SU-DHL-6 (cell line): Measurements from ENCODE around the gene CYLD.

Experiments
- H2AFZ ChIP-seq: fragments of 200-600 bp; sonication (generic); 2 replicates; pipeline ENCODE4 v1.6.1; 2014; ENCODE audit warnings: low read depth, mild to moderate bottlenecking, moderate library complexity, mixed read lengths, antibody characterized with exemption, low read length; ENCODE audit not compliant: severe bottlenecking
- H3F3A ChIP-seq: fragments of 200-600 bp; shearing (Covaris generic); 2 replicates; pipeline ENCODE4 v1.6.0; 2016; ENCODE audit warnings: antibody characterized with exemption, mild to moderate bottlenecking; ENCODE audit not compliant: insufficient read depth
- H3K27ac ChIP-seq: fragments of 200-600 bp; sonication (generic); 2 replicates; pipeline ENCODE4 v1.5.1; 2016; ENCODE audit warnings: low read depth, mild to moderate bottlenecking, low read length, moderate library complexity, mixed read lengths
- H3K27me3 ChIP-seq: fragments of 200-600 bp; sonication (generic), shearing (Covaris generic); 2 replicates; pipeline ENCODE4 v1.6.0; 2014; ENCODE audit warnings: mild to moderate bottlenecking, low read length
- H3K36me3 ChIP-seq: fragments of 200-600 bp; sonication (generic); 2 replicates; pipeline ENCODE4 v1.6.1; 2014; ENCODE audit warnings: mild to moderate bottlenecking, low read length, mixed read lengths
- H3K4me2 ChIP-seq: fragments of 300-600, 200-600 bp; shearing (Covaris generic), sonication (generic); 2 replicates; pipeline ENCODE4 v1.6.0; 2014; ENCODE audit warnings: low read length, low read depth, mild to moderate bottlenecking; ENCODE audit not compliant: poor library complexity, severe bottlenecking
- H3K4me3 ChIP-seq: fragments of 200-600 bp; sonication (generic); 2 replicates; pipeline ENCODE4 v1.5.1; 2014; ENCODE audit warnings: antibody characterized with exemption, low read length, mild to moderate bottlenecking, mixed read lengths; ENCODE audit not compliant: insufficient read depth, poor library complexity, severe bottlenecking
- H3K79me2 ChIP-seq: fragments of 200-600 bp; sonication (generic); 2 replicates; pipeline ENCODE4 v1.6.1; 2014; ENCODE audit warnings: mild to moderate bottlenecking, low read length, moderate library complexity; ENCODE audit not compliant: insufficient read depth
- H3K9ac ChIP-seq: fragments of 200-600 bp; sonication (generic); 2 replicates; pipeline ENCODE4 v1.7.0; 2014; ENCODE audit warnings: mild to moderate bottlenecking, low read length
- H3K9me2 ChIP-seq: fragments of 200-600 bp; sonication (generic); replicated peaks from 2 replicates; pipeline ENCODE4 v1.6.1; 2014; ENCODE audit warnings: low read length; ENCODE audit not compliant: insufficient read depth
- H3K9me3 ChIP-seq: fragments of 200-600 bp; sonication (generic); 2 replicates; pipeline ENCODE4 v1.6.1; 2014; ENCODE audit warnings: low read length, mixed read lengths; ENCODE audit not compliant: insufficient read depth
- H4K20me1 ChIP-seq: fragments of 200-600 bp; sonication (generic); 2 replicates; pipeline ENCODE4 v1.6.1; 2014; ENCODE audit warnings: low read depth, mild to moderate bottlenecking, antibody characterized with exemption, low read length, moderate library complexity, mixed read lengths
- EZH2phosphoT487 ChIP-seq: fragments of 200-600 bp; sonication (generic), shearing (Covaris generic); conservative IDR thresholded peaks from 2 replicates; pipeline ENCODE4 v1.6.1; 2018; ENCODE audit warnings: mild to moderate bottlenecking, antibody characterized with exemption, low read length, moderate library complexity, mixed read lengths
- TF ChIP-seq, protein P1 (sequence below): fragments of 200-600 bp; sonication (generic); IDR thresholded peaks from one replicate; pipeline ENCODE4 v1.5.1; 2017; ENCODE audit warnings: antibody characterized with exemption, mild to moderate bottlenecking, low read length, moderate library complexity; ENCODE audit not compliant: insufficient read depth, poor library complexity, severe bottlenecking

Gene CYLD

DNA sequence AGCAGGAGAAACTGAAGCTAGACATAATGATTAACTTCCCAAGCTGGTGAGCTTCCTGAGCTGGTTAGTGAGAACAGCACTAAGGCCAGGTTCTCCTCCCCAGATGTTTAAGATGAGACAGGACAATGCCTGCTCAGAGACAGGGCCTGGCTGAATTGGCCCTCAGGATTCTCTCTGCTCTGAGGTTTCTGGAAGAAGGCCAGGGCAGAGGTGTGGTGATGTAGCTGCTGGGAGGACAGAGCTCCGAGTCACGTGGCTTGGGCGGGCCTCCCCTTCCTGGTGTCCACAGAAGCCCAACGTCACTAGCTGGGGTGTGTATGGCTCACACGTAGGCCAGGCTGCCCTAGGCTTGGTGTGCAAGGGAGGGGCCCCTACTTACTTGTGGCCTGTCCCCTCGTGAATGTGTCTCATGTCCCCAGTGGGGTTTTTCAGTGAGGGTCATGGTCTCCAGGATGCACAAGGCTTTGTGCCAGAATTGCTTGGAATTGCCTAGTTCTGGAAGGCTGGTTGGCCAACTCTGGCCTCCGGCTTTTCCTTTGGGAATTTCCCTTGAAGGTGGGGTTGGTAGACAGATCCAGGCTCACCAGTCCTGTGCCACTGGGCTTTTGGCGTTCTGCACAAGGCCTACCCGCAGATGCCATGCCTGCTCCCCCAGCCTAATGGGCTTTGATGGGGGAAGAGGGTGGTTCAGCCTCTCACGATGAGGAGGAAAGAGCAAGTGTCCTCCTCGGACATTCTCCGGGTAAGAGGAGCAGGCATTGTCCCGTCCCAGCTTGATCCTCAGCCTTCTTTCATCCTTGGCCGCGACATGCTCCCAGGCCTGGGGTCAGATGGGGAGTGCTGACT lies 45.1 kb upstream of the CYLD start:
- no peak overlapping the region for H3K27ac ChIP-seq
- no peak overlapping the region for H3K9ac ChIP-seq
- H3F3A ChIP-seq = no peaks in the 10 kb centered on the region
- H4K20me1 ChIP-seq = no peaks in the 10 kb centered on the region
- H3K79me2 ChIP-seq = no peaks in the 10 kb centered on the region
- no peaks in the 10 kb centered on the region for H3K27me3 ChIP-seq
- H2AFZ ChIP-seq = no peak overlapping the region
- no peaks in the 10 kb centered on the region for H3K9me3 ChIP-seq
- H3K9me2 ChIP-seq = no peaks in the 10 kb centered on the region
- no peaks in the 10 kb centered on the region for H3K36me3 ChIP-seq
- no peak overlapping the region for H3K4me2 ChIP-seq
- no peak overlapping the region for H3K4me3 ChIP-seq
- no peak for TF ChIP-seq EZH2phosphoT487
- TF ChIP-seq, protein P1, sequence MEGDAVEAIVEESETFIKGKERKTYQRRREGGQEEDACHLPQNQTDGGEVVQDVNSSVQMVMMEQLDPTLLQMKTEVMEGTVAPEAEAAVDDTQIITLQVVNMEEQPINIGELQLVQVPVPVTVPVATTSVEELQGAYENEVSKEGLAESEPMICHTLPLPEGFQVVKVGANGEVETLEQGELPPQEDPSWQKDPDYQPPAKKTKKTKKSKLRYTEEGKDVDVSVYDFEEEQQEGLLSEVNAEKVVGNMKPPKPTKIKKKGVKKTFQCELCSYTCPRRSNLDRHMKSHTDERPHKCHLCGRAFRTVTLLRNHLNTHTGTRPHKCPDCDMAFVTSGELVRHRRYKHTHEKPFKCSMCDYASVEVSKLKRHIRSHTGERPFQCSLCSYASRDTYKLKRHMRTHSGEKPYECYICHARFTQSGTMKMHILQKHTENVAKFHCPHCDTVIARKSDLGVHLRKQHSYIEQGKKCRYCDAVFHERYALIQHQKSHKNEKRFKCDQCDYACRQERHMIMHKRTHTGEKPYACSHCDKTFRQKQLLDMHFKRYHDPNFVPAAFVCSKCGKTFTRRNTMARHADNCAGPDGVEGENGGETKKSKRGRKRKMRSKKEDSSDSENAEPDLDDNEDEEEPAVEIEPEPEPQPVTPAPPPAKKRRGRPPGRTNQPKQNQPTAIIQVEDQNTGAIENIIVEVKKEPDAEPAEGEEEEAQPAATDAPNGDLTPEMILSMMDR = no peak

DNA sequence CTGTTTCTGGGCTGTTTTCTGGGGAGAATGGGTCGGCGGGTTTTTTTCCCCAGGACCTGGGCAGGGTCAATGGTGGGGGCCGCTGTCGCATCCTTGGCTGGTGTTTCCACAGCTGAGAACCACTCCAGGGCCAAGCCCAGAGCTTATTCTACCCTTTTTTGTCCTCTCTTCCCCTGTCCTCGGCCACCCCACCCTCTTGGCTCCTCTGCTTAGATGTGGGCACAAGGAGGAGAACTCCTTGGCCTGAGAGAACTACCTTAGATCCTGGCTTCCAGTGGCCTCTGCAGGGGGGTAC lies 44.5 kb upstream of the CYLD start:
- Histone ChIP-seq H3K9me2 (no peaks in the 10 kb centered on the region), H3K36me3 (no peaks in the 10 kb centered on the region), H3F3A (no peaks in the 10 kb centered on the region), H2AFZ (no peak overlapping the region), H3K9ac (no peak overlapping the region), H3K27me3 (no peaks in the 10 kb centered on the region), H3K9me3 (no peaks in the 10 kb centered on the region), H3K4me3 (no peak overlapping the region), H4K20me1 (no peaks in the 10 kb centered on the region), H3K4me2 (no peak overlapping the region), H3K27ac (no peak overlapping the region), H3K79me2 (no peaks in the 10 kb centered on the region)
- no peak for TF ChIP-seq EZH2phosphoT487
- TF ChIP-seq, protein P1 = no peak

DNA sequence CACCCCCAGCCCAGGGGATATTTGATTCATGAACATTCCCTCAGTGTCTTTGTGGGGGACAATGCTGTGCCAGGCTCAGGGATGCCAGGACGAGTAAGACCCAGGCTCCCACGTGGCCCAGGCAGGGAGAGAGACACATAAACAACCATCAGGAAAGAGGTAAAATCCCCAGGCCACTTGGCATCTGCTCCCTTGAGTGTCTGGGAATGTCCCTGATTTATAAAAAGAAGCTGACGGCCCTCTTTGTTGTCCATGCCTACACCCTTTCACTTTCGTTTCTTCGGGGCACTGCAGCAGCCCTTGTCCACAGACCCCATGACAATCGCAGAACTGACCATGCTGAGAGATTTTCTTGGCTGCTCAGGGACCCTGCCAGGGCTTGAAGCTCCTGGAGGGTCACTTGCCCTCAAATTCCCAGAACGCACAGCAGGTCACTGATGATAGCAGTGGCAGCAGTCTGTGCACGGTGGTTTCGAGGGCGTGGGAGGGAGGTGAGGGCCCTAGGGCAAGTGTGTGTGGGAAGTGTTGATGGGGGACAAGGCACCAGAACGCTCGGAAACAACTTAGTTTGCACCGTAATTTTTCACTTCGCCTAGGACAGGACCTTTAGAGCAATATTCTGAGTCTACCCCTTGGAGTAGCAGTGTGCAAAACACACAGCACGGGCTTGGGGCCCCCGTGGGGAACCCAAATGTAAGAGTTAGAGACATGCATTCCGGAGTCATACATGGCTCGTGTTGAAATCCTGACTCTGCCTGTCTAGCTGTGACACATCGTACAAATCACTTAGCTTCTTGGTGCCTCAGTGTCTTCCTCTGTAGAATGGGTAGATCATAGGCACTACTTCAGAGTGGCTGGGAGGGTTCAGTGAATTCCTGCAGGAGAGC lies 43.8 kb upstream of the CYLD start:
- Histone ChIP-seq H4K20me1 (no peaks in the 10 kb centered on the region), H3K4me3 (no peak overlapping the region), H2AFZ (no peak overlapping the region), H3F3A (no peaks in the 10 kb centered on the region), H3K9me3 (no peaks in the 10 kb centered on the region), H3K9ac (no peak overlapping the region), H3K79me2 (no peaks in the 10 kb centered on the region), H3K36me3 (no peaks in the 10 kb centered on the region), H3K27me3 (no peaks in the 10 kb centered on the region), H3K4me2 (no peak overlapping the region), H3K27ac (no peak overlapping the region), H3K9me2 (no peaks in the 10 kb centered on the region)
- TF ChIP-seq EZH2phosphoT487 = no peak
- TF ChIP-seq, protein P1 = no peak
